CD4-positive, alpha-beta T cell treated with Interleukin-21 for 1 hour (primary cell): ENCODE measurements around the gene USP35.

Experiments used
- DNase-seq: peaks from one replicate; pipeline ENCODE4 v3.0.0-alpha.2; 2020

USP35 gene

DNA sequence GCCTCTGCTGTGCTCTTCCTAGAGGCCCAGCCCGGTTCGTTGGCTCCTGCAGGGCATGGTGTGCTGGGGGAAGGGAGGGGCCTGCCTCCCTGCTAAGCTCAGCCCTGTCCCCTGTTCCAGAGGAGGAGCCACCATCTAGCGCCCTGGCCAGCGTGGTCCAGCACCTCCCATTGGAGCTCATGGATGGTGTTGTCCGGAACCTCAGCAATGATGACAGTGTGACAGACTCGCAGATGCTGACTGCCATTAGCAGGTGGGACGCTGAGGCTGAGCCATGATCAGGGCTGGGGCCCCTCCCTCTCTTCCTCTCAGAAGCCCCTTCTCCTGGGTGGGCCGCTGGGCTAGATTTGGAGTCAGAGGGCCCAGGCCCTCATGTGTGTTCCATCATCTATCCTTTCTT lies 9.1 kb downstream of the USP35 start:
- DNase-seq = no peak

DNA sequence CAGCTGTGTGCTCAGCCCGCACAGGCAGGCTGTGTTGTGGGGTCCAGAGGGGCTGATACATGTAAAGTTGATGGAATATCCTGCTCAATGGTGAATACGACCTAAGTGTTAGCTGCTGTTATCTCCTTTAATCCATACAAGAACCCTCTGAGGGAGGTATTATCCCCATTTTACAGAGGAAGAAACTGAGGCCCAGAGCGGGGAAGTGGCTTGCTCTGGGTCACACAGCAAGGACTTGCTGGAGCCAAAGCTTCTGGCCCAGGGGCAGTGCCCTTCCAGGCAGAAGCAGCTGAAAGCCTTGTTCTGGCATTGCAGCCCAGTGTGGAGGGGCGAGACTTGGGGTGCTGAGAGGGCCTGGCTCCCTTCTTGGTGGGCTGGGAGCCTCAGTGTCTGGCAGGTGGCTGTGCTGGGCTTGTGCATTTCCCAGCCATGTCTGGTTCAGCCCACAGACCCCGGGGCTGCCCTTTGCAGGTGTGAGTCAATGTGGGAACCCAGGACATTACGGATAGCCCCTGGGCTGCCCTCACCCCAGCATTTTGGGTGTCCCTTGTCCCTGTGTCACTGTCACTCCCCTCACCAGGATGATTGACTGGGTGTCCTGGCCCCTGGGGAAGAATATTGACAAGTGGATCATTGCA lies 10.4 kb downstream of the USP35 start:
- no peak for DNase-seq

DNA sequence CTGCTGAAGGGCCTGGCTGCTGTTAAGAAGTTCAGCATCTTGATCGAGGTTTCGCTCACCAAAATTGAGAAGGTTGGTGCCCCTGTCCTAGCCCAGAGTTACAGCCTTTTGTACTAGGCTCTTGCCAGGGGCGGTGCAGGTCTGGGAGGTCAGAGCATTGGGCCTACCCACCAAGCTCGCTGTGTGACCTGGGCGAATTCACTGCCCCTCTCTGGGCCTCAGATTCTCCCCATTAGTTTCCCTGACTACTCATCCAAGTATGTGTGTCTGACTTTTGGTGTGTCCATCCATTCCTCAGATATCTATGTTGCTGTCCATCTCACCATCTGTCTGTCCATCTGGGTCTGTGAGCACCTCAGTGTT lies 10.9 kb downstream of the USP35 start:
- DNase-seq = no peak

DNA sequence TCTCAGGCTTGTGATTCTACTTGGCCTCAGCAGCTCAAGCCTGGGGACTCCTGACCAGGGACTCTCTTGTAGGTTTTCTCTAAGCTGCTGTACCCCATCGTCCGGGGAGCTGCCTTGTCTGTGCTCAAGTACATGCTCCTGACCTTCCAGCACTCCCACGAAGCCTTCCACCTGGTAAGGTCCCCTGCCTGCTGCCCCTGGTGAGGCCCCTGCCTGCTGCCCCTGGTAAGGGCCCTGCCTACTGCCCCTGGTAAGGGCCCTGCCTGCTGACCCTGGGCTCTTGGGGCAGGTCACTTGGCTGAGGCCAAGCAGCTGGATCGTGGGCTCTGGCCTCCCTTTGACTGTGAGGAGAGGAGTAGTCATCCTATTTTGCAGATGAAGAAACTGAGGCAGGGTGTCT lies 11.3 kb downstream of the USP35 start:
- no peak for DNase-seq

DNA sequence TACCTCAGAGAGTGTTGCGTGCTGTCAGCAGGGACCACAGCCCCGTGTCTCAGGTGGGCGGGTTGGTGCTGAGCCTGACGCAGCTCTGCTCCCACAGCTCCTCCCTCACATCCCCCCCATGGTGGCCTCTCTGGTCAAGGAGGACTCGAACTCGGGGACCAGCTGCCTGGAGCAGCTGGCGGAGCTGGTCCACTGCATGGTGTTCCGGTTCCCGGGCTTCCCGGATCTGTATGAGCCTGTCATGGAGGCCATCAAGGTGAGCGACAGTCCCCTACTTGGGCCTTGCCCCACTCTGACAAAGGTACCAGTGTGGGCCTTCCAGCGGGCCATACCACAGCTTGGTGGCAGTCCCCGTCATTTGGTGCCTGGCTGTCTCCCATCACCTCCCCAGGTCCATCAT lies 11.8 kb downstream of the USP35 start:
- no peak for DNase-seq

DNA sequence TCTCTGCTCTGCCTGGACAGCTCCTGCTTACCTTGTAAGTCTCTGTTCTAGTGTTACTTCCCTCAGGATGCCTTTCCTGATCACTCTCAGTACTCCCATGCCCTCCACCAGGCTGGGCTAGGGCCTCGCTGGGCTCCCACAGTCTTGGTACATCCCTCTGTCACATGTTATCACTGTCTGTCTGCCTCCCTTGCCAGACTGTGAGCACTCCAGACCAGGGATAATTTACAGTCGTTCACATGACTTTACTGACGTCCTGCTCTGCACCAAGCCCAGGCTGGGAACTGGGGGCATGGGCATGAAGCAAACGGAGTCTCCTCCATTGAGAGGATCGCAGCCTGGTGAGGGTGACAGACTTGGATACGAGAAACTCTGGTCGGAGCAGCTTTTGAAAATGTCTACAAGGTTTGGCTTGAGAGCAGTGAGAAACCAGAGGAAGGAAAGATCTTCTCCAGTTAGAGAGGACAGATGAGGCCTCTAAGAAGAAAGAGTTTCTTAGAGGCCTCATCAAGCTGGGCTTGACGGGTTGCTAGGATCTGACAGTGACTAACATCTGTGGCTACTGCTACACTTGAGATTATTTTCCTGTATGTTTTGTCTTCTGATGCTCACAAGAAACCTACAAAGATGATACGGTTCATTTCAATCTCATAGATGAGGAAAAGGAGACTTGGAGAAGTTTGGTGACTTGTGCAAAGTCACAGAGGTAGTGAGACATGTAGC lies 12.5 kb downstream of the USP35 start:
- DNase-seq = no peak

DNA sequence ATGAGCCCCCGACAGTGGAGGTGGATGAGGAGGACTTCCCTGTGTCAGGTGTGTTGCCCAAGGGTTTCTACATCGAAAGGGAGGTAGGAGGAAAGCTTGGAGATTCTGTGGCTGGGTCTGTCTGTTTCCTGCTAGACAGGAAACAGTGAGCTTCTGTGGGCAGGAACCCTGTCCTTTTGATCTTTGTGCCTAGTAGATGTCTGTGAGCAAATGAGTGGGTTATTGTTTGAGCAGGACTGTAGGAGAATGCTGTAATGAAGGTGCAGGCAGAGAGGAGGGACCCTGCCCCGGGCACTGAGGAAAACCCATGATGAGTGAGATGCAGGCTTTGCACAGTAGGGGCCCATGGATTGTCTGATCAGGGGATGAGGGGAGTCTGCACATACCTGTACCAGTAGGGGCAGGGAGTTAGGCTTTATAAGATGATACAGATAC lies 14.0 kb downstream of the USP35 start:
- peak; percentile 76 for DNase-seq

DNA sequence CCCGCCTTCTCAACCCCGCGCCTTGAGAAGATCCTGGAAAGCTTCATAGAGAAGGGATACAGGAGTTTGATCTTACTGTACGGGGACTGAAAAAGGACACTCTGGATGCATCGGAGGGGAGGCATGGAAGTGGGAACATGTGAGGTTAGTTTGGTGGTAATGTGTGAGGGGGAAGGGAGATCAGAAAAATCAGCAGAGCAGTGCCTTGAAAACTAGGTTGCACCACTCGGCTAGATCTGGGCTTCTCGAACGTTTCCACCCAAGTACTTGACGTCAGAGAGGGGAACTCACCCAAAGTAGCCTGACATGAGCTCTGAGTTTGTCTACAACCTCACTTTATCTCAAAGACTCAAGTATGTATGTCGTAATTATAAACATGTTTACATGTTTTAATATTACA lies 14.5 kb downstream of the USP35 start:
- DNase-seq = peak; percentile 72

DNA sequence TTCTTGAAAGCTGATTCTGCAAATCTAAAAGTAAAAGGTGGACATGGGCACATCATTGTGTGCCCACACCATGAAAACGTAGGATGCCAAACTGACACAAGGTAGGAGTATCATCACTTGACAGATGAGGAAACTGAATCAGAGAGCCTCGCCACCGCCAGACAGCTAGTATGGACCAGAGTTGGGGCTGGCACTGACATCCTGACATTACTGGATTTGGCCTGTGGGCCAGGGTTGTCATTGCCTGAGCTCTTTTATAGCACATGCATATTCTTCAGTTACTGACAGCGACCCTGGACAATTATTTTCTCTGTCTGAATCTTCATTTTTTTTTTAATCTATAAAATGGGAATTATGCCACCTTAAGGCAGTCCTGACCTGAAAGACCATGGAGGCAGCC lies 16.5 kb downstream of the USP35 start:
- DNase-seq = no peak

DNA sequence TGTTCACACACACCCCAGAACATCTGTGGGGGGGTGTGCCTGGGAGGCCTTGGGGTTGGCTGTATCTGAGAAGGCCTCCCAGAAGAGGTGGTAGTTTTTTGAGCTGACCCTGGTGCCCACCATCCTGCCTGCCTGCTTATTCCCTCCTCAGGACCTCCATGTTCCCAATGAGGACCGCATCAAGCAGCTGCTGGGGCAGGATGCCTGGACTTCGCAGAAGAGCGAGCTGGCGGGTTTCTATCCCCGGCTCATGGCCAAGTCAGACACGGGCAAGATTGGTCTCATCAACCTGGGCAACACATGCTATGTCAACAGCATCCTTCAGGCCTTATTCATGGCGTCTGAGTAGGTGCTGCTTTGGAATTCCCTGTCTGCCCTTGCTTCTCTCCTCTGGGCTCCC lies 17.0 kb downstream of the USP35 start:
- DNase-seq = no peak

DNA sequence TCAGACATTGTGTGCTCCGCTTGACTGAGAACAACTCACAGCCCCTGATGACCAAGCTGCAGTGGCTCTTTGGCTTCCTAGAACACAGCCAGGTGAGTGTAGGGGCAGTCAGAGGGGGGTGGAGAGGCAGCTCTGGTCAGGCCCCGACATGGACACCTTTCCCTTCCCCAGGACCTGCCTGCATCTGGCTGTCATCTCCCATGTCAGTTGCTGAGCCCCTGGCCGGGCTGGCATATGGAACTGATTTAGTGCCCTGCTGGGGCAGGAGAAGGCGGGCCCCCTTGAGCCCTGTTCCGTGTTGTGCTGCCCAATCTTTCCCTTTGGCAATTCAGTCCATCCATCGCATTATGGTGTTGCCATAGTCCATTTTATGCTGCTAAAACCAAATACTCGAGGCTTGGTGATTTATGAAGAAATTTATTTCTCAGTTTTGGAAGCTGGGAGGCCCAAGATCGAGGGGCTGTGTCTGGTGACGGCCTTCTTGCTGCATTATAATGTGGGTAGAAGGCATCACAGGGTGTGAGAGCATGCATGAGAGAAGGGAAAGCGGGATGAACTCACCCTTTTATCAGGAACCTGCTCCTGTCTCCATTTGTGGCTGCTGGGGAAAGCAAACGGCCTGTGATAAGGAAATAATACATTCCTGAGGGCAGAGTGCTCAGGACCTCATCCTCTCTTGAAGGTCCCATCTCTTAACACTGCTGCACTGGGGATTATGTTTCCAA lies 19.0 kb downstream of the USP35 start:
- DNase-seq = no peak

DNA sequence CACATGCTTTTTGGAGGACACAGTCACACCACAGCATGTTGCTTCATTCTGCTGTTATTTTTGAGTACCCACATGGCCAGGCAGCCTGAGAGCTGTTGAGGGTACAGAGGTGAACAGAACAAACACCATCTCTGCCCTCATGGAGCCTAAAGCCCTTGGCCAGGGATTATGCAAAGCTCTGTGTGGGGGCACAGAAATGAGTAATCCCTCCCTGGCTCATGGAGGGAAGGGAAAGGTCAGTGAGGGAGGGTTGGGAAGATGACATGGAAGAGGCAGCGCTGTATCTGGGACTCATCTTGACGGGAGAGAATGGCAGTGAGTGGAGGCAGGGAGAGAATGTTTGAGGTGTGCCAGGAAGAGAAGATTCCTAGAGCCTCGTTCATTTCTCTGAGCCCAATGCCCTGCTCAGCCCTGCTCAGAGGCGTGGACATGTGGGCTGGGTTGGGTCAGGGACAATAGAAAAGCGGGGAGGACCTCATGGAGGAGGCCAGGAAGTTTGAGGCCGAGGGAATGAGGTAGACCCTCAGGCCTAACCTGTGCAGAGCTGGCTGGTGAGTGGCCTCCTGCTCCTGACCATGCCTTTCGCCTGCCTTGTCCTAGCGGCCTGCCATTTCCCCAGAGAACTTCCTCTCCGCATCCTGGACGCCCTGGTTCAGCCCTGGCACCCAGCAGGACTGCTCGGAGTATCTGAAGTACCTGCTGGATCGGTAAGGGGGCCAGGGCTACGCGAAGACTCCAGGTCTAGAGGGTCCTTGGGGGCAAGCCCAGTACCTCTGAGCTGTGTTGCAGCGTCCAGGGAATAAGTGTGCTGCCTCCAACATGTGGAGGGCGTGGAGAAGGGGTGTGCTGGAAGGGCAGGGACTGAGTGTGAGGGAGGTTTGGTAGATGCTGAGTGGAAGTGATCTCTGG lies 19.8 kb downstream of the USP35 start:
- no peak for DNase-seq

DNA sequence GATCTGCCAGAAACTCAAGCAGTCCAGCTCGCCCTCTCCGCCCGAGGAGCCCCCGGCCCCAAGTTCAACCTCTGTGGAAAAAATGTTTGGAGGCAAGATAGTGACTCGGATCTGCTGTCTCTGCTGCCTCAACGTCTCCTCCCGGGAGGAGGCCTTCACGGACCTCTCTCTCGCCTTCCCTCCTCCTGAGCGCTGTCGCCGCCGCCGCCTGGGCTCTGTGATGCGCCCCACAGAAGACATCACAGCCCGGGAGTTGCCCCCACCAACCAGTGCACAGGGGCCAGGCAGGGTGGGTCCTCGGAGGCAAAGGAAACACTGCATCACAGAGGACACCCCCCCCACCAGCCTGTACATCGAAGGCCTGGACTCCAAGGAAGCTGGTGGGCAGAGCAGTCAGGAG lies 20.8 kb downstream of the USP35 start:
- no peak for DNase-seq

DNA sequence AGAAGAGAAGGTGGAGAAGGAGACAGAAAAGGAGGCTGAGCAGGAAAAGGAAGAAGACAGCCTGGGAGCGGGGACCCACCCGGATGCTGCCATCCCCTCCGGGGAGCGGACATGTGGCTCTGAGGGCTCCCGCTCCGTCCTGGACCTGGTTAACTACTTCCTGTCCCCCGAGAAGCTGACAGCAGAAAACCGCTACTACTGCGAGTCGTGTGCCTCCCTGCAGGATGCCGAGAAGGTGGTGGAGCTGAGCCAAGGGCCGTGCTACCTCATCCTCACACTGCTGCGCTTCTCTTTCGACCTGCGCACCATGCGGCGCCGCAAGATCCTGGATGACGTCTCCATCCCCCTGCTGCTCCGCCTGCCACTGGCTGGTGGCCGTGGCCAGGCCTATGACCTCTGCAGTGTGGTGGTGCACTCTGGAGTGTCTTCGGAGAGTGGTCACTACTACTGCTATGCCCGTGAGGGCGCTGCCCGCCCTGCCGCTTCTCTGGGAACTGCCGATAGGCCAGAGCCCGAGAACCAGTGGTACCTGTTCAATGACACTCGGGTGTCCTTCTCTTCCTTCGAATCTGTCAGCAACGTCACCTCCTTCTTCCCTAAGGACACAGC lies 21.4 kb downstream of the USP35 start:
- DNase-seq = no peak

DNA sequence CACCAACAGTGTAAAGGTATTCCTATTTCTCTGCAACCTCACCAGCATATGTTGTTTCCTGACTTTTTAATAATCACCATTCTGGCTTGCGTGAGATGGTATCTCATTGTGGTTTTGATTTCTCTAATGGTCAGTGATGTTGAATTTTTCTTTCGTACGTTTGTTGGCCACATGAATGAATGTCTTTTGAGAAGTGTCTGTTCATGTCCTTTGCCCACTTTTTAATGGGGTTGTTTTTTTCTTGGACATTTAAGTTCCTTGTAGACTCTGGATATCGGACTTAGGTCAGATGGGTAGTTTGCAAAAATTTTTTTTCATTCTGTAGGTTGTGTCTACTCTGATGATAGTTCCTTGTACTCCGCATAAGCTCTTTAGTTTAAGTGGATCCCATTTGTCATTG lies 22.8 kb downstream of the USP35 start:
- DNase-seq = no peak

DNA sequence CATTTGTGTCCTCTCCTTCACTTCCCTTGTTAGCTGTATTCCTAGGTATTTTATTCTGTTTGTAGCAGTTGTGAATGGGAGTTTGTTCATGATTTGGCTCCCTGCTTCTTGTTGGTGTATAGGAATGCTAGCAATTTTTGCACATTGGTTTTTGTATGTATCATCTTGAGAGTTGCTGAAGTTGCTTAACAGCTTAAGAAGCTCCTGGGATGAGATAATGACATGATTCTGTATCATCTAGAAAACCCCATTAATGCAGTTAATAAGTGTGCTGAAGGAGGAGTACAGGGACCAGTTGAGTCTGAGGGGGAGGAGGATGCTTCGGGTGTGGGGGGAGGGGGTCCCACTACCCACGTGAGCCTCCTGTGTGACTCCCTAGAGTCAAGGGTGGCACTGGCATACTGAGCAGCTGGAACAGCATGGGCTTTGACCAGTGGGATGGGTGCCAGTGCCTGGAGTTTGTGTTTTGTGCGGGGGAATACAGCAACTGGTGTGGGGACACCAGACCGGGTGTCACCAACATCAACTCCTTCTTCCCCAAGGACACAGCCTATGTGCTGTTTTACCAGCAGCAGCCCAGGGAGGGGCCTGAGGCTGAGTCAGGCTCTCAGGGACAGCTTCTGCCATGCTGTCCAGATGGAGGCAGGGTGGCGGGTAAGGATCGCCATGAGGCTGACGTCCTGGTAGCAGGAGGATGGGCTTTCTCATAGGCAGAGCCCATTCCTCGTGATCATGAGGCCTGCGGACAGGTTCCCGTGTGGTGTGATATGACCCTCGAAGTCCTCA lies 24.1 kb downstream of the USP35 start:
- no peak for DNase-seq

DNA sequence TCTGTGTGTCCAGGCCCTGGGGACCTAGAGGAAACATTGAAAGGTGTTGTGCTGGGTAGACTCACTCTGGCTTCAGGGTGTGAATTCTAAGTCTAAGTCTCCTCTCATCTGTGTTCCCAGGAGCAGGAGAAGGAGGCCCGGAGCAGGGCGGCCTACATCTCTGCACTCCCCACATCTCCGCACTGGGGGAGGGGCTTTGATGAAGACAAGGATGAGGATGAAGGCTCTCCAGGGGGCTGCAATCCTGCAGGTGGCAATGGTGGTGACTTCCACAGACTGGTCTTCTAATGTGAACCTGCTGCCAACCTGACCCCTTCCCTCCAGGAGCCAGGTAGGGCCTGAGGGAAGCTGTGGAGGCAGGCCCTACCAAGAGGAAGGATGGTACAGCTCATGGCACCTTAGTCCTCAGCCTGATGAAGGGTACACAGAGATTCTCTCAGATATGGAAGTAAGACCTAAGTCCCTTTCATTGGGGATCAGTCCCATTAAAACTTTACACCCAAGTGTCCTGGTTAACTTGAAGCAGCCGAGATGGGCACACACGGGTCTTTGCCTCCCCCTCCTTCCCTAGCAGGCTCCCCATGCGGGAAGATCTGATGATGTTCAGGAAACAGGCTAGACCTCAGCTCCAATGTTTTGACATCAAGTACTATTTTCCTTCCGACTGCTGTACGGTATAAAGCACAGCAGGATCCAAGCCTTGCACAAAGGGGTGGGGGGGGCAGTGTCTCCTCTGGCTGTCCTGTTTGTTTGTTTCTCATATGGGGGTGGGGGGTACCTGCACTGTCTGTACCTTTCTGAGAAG lies 25.0 kb downstream of the USP35 start:
- DNase-seq = no peak

DNA sequence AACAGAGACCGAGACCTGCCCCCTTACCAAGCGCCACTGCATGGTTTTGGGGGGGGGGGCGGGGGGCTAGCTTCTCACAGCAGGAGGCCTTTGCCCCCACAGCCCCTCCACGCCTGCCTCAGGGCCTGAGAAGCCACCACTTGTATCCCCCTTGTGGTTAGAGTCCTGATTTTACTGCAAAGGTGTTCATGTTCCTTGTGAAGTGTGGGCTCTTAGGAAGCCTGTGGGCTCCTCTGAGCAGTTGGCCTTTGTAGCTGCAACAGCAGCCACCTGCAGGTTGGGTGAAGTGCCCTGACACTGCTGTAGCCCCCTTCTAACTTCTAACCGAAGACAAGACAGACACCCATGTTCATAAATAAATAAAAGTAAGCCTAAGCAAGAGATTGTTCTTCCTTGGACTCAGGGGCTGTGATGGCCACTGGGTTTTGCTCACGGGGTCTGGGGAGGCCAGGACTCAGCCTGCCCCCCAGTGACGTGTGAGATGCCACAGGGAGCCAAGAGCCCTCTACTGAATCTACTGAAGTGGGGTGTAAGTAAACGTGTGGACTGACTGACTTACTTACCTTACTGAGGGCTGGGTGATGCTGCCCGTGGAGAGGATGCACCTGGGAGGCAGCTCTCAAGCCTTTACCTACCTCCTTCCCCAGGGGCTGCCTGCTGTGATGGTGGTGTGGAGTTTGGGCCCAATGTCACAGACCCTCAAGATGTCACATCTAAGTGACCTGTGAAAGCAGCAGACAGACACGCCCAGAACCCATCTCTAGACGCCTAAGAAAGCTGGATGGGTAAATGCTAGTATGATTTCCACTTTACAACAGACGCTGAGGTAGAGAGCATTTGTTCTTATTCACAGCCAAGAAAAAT lies 25.8 kb downstream of the USP35 start:
- no peak for DNase-seq

DNA sequence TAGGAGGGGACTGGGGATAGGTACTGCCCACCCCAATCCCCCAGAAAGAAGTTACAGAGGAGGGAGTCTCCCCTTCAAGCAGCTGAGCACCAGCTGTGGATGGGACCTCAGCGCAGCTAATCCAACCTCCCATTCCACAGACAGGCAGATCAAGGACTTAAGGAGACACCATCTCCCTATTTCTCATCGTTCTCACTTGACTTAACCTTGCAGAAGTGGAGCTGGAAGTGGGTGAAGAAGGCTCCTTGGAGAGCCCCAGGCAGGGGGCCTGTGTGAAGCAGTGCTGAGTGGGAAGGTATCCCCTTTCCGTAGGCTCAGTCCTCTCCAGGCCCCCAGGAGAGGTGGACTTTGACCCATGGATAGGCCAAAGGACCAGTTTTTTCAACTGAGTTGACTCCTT lies 27.3 kb downstream of the USP35 start:
- DNase-seq = no peak
